DND-41 (cell line): Measurements from ENCODE around the gene ARHGDIA.
A peak's percentile ranks its signal among the peaks of the same experiment; 100 is the strongest.

Source experiments
- CTCF ChIP-seq: IDR thresholded peaks from 2 replicates; pipeline ENCODE4 v1.5.1; 2012; ENCODE audit warnings: borderline replicate concordance, low read length, moderate library complexity, mild to moderate bottlenecking; ENCODE audit not compliant: poor library complexity, severe bottlenecking; ENCODE audit errors: extremely low read depth
- EZH2 ChIP-seq: IDR thresholded peaks from 3 replicates; pipeline ENCODE4 v1.6.1; 2012; ENCODE audit warnings: borderline replicate concordance, low read depth, mild to moderate bottlenecking, moderate library complexity, low read length, inconsistent platforms; ENCODE audit not compliant: severe bottlenecking

GRCh38 chr17:81871387-81872230 is 472 bp upstream of the ARHGDIA start:
- peak; percentile 41 for TF ChIP-seq CTCF
- no peak for TF ChIP-seq EZH2
